Globus pallidus (tissue), 1 donor: Measurements from ENCODE around the gene ZNF324.
A peak's percentile ranks its signal among the peaks of the same experiment; 100 is the strongest.
"Not testable (repeated sequence)": the region's sequence is repeated elsewhere in the genome, so short reads cannot be mapped to it uniquely, and the experiment has no call there.

Experiments
- DNase-seq: peaks from one replicate; pipeline ENCODE4 v3.0.0-alpha.2; 2015; ENCODE audit warnings: low spot score

Gene ZNF324

GRCh38 chr19:58466760-58467589 lies at the start of gene ZNF324:
TSS of gene ZNF324 (plus strand) at chr19:58467080. CDS start at chr19:58469186, 2,106 bp downstream.
- peak; percentile 97 for DNase-seq

- DNase-seq: no peak
These were observed 38.3 kb upstream of the ZNF324 start for GRCh38 chr19:58428617-58429016.

GRCh38 chr19:58429745-58430144 lies 37.1 kb upstream of the ZNF324 start:
- no peak for DNase-seq

GRCh38 chr19:58434217-58434616 lies 32.7 kb upstream of the ZNF324 start:
- no peak for DNase-seq

GRCh38 chr19:58439576-58440554 lies 27.0 kb upstream of the ZNF324 start, which contains the start of gene ZNF132:
TSS of gene ZNF132 (minus strand) at chr19:58440153. CDS start at chr19:58439821, 332 bp downstream.
- peak; percentile 100 for DNase-seq

- no peak for DNase-seq
These were observed 26.3 kb upstream of the ZNF324 start for GRCh38 chr19:58440556-58440955.

- not testable (repeated sequence) for DNase-seq
These were observed 23.9 kb upstream of the ZNF324 start for GRCh38 chr19:58442986-58443385.

GRCh38 chr19:58448860-58449259 lies 18.0 kb upstream of the ZNF324 start:
- not testable (repeated sequence) for DNase-seq

GRCh38 chr19:58449980-58450379 lies 16.9 kb upstream of the ZNF324 start:
- DNase-seq: not testable (repeated sequence)

GRCh38 chr19:58450856-58451357 lies 16.0 kb upstream of the ZNF324 start:
- no peak for DNase-seq

- peak; percentile 97 for DNase-seq
These were observed 15.3 kb upstream of the ZNF324 start, which contains the start of gene ZNF324B for GRCh38 chr19:58451358-58452101. TSS of gene ZNF324B (plus strand) at chr19:58451622. CDS start at chr19:58453702, 2,080 bp downstream.

- DNase-seq: no peak
These were observed 13.1 kb upstream of the ZNF324 start for GRCh38 chr19:58453743-58454142.

- DNase-seq: no peak
These were observed 11.6 kb upstream of the ZNF324 start for GRCh38 chr19:58455306-58455705.

- DNase-seq: no peak
These were observed 10.8 kb upstream of the ZNF324 start for GRCh38 chr19:58456111-58456510.

GRCh38 chr19:58460039-58460438 lies 6.8 kb upstream of the ZNF324 start:
- no peak for DNase-seq

GRCh38 chr19:58466089-58466759 lies 656 bp upstream of the ZNF324 start:
- DNase-seq: no peak

- DNase-seq: no peak
These were observed 1.4 kb downstream of the ZNF324 start for GRCh38 chr19:58468216-58468839.

GRCh38 chr19:58469241-58470013 lies 2.5 kb downstream of the ZNF324 start:
- no peak for DNase-seq

GRCh38 chr19:58470837-58471543 lies 4.1 kb downstream of the ZNF324 start:
- not testable (repeated sequence) for DNase-seq
